ENCODE measurements around the gene HTR2A.
A peak's percentile ranks its signal among the peaks of the same experiment; 100 is the strongest.

Gene HTR2A

DNA sequence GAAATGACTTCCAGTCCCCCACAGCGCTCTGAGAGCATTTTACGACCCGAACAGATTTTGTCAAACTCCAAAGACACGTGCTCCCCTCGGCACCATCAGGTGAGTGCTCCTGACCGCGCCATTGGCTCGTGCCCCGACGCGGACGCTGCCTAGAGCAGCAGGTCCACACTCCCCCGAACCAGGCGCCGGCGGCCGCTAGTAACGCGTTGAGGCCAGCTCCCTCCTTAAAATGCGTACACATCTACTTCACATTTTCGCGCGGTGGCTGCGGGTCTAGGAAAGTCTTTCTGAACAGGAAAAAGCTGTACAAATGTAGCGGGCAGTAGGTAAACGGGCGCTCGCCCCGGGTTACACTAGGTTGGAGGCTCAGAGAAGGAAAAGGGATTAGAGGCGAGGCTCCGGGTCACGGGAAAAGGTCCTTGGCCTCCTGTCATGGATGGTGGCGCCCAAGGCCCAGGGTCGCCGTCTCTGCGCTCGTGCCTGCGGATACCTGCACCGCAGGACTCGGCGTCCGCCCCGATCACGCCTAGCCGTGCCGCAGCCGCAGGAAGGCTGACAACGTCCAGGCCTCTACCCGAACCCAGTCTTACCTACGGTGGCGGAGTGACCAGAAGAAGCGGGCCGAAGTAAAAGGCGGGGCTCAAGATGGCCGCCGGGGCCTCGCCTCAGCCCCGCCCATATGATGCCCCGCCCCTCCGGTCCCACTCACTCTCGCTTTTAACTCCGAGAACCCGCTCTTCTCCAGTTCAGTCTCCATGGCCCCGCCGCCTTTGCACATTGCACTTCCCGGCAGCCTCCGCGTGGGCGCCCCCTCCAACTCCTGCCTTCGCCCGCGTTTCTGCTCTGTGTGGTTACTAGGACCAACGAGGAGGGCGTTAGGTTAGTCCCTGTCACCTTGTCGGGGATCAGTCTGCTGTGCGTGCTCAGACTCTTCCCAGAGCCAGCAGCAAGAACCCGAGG, 100.1 kb downstream of the HTR2A start, which contains the start of gene ESD:
ESD (minus strand) TSS at position 647 of the 960 bp plus-strand sequence. CDS start 5,748 bp downstream, outside the sequence.
- Histone ChIP-seq H3K4me1 (no peaks in the 10 kb centered on the region), H3K36me3 (ENCODE audit: control insufficient read depth, insufficient read depth, low read length) (no peaks in the 10 kb centered on the region), H3K27me3 (ENCODE audit: control insufficient read depth, insufficient read depth, low read length) (no peaks in the 10 kb centered on the region), H3K4me2 (ENCODE audit: low read length) (peak within 1 kb of the TSS; percentile 81), H3K79me2 (no peaks in the 10 kb centered on the region), H2AFZ (peak within 1 kb of the TSS; percentile 85), H3K27ac (peak within 1 kb of the TSS; percentile 80), H3K9ac (no peak within 1 kb of the TSS), H3K4me3 (ENCODE audit: low read depth, low read length) (peak within 1 kb of the TSS; percentile 81), H3K9me3 (ENCODE audit: control insufficient read depth, low read length) (no peaks in the 10 kb centered on the region)
- TF ChIP-seq, protein P1, sequence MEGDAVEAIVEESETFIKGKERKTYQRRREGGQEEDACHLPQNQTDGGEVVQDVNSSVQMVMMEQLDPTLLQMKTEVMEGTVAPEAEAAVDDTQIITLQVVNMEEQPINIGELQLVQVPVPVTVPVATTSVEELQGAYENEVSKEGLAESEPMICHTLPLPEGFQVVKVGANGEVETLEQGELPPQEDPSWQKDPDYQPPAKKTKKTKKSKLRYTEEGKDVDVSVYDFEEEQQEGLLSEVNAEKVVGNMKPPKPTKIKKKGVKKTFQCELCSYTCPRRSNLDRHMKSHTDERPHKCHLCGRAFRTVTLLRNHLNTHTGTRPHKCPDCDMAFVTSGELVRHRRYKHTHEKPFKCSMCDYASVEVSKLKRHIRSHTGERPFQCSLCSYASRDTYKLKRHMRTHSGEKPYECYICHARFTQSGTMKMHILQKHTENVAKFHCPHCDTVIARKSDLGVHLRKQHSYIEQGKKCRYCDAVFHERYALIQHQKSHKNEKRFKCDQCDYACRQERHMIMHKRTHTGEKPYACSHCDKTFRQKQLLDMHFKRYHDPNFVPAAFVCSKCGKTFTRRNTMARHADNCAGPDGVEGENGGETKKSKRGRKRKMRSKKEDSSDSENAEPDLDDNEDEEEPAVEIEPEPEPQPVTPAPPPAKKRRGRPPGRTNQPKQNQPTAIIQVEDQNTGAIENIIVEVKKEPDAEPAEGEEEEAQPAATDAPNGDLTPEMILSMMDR (IDR thresholded peaks at IDR 0.05), result no peak

DNA sequence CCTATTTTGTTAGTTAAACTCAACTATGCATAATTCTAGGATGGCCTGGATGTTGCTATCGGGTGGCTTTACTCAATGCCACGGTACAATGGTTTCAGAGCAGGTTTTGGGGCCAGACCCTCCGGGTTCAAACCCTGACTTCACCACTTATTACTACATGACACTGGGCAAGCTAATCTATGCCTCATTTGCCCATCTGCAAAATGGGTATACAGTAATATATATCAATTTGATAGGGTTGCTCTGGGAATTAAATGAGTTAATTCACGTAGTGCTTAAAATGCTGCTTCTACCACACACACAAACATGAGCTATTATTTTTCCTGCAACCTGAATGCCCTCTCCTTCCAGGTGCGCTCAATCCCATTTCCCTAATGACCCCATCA, 100.7 kb downstream of the HTR2A start:
- Histone ChIP-seq H3K36me3 (ENCODE audit: control insufficient read depth, insufficient read depth, low read length) (no peaks in the 10 kb centered on the region), H3K9me3 (ENCODE audit: control insufficient read depth, low read length) (no peaks in the 10 kb centered on the region), H3K4me3 (ENCODE audit: low read depth, low read length) (peak overlapping the region; percentile 81), H3K27me3 (ENCODE audit: control insufficient read depth, insufficient read depth, low read length) (no peaks in the 10 kb centered on the region), H2AFZ (peak overlapping the region; percentile 85), H3K27ac (no peak overlapping the region), H3K79me2 (no peaks in the 10 kb centered on the region), H3K4me2 (ENCODE audit: low read length) (peak overlapping the region; percentile 81), H3K4me1 (no peaks in the 10 kb centered on the region), H3K9ac (no peak overlapping the region)
- TF ChIP-seq, protein P1 (IDR thresholded peaks at IDR 0.05), result no peak

DNA sequence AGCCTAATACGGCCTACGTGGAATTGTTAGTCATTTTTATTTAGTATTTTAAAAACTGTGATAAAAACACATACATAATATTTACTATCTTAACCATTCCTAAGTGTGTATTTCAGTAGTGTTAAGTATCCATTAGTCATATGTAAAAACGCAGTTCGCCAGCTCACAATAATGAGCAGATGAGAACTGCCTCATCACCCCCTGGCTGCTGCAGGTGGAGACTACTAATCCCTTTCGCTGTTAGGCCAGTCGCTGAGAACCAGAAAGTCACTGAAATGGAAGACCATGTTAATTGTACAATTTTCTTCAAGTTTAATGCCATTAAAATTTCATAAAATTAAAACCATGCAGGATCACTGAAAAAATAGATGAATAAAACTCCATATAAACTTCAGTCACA, 101.5 kb downstream of the HTR2A start:
- Histone ChIP-seq H3K27me3 (ENCODE audit: control insufficient read depth, insufficient read depth, low read length) (no peaks in the 10 kb centered on the region), H2AFZ (no peak overlapping the region), H3K9me3 (ENCODE audit: control insufficient read depth, low read length) (no peaks in the 10 kb centered on the region), H3K27ac (no peak overlapping the region), H3K36me3 (ENCODE audit: control insufficient read depth, insufficient read depth, low read length) (no peaks in the 10 kb centered on the region), H3K9ac (no peak overlapping the region), H3K4me1 (no peaks in the 10 kb centered on the region), H3K4me2 (ENCODE audit: low read length) (no peak overlapping the region), H3K79me2 (no peaks in the 10 kb centered on the region), H3K4me3 (ENCODE audit: low read depth, low read length) (no peak overlapping the region)
- TF ChIP-seq, protein P1 (IDR thresholded peaks at IDR 0.05), result no peak

- H3K27me3 ChIP-seq (ENCODE audit: control insufficient read depth, insufficient read depth, low read length), result no peaks in the 10 kb centered on the region
Observed at GRCh38 chr13:46783504-46783903, 113.3 kb downstream of the HTR2A start.

More at GRCh38 chr13:46783504-46783903, 113.3 kb downstream of the HTR2A start:
- H3K79me2 ChIP-seq, result no peaks in the 10 kb centered on the region
- H3K9ac ChIP-seq, result no peak overlapping the region
- TF ChIP-seq, protein P1 (IDR thresholded peaks at IDR 0.05), result no peak
- H3K4me3 ChIP-seq (ENCODE audit: low read depth, low read length), result no peak overlapping the region
- H3K4me1 ChIP-seq, result no peaks in the 10 kb centered on the region
- H3K9me3 ChIP-seq (ENCODE audit: control insufficient read depth, low read length), result no peaks in the 10 kb centered on the region
- H2AFZ ChIP-seq, result no peak overlapping the region
- no peak overlapping the region for H3K4me2 ChIP-seq (ENCODE audit: low read length)
- no peaks in the 10 kb centered on the region for H3K36me3 ChIP-seq (ENCODE audit: control insufficient read depth, insufficient read depth, low read length)
- no peak overlapping the region for H3K27ac ChIP-seq
